Measurements from ENCODE around the gene SHANK3.
A peak's percentile ranks its signal among the peaks of the same experiment; 100 is the strongest.
"Not testable (repeated sequence)": the region's sequence is repeated elsewhere in the genome, so short reads cannot be mapped to it uniquely, and the experiment has no call there.

The SHANK3 gene

GRCh38 chr22:50672471-50673230 lies at the start of gene SHANK3:
TSS of gene SHANK3 (plus strand) at chr22:50672823.
- DNase-seq = no peak

GRCh38 chr22:50624347-50625130 lies 48.1 kb upstream of the SHANK3 start:
- no peak for DNase-seq

DNA sequence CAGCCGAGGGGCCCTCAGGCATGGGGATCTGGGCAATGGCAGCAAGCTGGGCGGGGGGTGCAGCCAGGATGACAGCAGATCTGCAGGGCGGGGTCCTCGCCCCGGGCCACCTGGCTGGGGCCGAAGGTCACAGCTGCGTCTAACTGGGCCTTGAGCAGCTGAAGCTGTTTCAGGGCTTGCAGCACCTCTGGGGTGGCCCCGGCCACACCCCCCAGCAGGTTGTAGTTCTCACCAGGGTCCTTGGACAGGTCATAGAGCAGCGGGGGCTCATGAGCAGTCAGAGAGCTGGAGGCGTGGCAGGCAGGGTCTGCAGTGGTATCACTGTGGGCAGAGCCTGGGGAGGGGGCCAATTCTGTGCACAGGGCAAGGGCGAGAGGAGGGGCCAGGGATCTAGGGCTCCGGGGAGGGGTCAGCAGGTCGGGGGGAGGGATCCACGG lies 47.5 kb upstream of the SHANK3 start:
- no peak for DNase-seq

GRCh38 chr22:50625568-50626313 lies 46.9 kb upstream of the SHANK3 start:
- no peak for DNase-seq

DNA sequence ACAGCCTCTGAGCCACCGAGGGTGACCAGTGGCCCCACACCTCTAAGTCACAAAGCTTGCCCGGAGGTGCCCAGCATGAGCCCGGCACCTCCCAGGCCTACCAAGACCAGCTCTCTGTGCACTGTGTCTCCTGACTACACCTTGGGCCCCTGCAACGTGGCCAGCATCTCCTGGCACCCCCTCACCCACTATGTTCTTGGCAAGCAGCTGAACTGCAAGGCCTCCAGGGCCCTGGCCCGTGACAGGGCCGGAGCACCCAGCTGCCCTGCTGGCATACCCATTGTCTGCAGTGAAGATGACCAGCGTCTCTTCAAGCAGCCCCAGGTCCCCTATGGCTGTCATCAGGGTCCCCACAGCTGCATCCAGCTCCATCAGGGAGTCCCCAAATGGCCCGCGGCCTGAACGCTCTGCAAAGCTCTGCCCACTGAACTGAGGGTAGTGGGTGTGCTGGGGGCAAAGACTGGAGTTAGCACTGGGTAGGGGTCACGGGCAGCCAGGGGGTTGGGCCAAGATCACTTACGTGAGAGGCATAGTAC lies 46.2 kb upstream of the SHANK3 start:
- DNase-seq = no peak

DNA sequence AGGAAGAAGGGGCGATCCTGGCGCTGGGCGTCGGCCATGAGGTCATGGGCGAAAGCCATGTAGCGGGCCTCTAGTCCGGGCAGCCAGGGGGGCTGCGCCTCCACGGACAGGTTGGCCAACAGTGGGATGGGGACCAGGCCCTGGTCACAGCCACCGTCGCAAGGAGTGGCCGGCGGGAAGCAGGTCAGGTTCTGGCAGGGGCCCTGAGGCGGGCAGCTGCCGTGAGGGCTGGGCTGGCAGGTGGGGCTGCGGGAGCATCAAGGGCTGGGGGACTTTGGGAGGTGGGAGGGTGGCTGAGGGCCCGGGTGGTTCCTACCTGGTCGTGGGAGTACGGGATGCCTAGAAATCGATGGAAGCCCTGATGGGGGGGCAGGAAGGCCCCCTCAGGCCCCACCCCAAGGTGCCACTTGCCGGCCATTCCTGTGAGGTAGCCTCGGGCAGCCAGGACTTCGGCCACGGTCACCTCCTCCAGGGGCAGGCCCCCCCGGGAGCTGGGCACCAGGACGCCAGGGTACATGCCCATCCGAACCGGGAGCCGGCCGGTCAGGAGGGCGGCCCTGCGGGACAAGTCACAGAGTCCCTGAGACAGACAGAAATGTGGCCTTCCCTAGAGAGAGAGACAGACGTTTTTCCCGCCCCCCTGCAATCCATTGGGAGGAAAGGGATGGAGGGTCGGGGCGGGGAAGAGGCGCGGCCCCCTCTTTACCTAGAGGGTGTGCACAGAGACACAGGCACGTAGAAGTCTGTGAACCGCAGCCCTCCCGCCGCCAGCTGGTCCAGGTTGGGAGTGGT lies 45.6 kb upstream of the SHANK3 start:
- DNase-seq = no peak

GRCh38 chr22:50627642-50628542 lies 44.7 kb upstream of the SHANK3 start, which contains the start of gene ARSA:
TSS of gene ARSA (minus strand) at chr22:50628152. CDS start at chr22:50627779, 373 bp downstream.
- peak; percentile 39 for DNase-seq

DNA sequence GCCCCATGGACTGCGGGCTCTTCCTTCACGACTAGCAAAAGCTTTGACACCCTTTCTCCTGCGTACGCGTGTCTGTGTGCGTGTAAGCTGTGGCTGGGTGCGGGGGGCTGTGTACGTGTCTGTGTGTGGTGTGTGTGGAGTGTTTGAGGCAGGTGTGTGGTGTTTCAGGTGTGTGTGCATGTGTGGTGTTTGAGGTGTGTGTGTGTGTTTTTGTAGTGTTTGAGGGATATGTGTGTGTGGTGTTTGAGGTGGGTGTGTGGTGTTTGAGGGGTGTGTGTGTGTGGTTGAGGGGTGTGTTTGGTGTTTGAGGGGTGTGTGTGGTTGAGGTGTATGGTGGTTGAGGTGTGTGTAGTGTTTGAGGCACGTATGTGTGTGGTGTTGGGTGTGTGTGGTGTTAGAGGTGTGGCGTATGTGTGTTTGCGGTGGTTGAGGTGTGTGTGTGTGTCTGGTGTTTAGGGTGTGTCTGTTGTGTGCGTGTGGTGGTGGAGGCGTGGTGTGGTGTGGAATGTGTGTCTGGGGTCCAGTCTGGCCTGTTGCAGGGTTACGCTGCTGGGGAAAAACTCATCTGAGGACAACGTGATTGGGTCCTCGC lies 44.0 kb upstream of the SHANK3 start:
- no peak for DNase-seq

GRCh38 chr22:50630376-50630775 lies 42.2 kb upstream of the SHANK3 start:
- no peak for DNase-seq

DNA sequence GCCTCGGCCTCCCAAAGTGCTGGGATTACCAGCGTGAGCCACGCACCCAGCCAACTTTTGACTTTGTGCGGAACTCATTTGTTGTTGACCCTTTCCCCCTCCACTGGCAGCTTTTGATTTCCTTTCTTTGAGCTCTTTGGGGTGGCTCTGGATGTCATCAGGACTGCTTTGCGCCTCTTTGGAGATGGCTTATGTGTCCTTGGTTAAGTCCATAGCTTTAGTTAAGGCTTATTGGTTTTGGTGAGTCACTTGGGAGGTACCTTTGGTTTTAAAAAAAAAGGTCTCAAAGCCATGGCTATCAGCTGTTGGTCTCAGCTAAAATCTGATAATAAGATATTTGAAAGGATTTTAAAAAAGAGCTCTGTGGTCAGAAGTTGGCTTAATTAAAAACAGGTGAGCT lies 39.5 kb upstream of the SHANK3 start:
- DNase-seq = no peak

DNA sequence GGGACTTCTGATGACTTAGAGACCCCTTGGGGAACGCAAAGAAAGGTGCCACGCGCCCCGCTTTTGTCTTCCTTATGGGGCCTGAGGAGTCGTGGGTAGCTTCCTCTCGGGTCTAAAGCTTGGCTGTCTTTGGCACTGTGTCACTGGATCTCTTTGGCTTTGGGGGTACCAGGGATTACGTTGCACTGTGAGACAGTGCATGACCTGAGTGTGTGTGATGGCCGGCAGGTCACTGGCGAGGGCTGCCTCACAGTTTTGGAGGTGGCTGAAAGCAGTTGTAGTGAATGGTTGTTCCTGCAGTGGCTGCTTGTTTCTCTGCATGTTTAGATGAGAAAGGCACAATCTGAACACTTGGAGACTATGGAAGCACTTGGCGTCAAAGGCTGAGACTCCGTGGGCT lies 38.9 kb upstream of the SHANK3 start:
- DNase-seq = no peak

DNA sequence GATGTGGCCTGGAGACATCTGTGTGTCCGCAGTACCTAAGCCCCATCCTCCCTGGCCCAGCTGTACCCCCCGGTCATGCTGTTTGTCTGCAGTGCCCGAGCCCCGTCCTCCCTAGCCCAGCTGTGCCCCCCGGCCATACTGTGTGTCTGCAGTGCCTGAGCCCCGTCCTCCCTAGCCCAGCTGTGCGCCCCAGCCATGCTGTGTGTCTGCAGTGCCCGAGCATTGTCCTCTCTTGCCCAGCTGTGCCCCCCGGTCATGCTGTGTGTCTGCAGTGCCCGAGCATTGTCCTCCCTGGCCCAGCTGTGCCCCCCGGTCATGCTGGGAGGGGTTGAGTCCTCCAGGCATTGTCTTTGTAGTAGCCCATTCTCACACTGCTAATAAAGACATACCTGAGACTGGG lies 37.0 kb upstream of the SHANK3 start:
- DNase-seq = no peak

GRCh38 chr22:50640296-50640695 lies 32.3 kb upstream of the SHANK3 start:
- not testable (repeated sequence) for DNase-seq

DNA sequence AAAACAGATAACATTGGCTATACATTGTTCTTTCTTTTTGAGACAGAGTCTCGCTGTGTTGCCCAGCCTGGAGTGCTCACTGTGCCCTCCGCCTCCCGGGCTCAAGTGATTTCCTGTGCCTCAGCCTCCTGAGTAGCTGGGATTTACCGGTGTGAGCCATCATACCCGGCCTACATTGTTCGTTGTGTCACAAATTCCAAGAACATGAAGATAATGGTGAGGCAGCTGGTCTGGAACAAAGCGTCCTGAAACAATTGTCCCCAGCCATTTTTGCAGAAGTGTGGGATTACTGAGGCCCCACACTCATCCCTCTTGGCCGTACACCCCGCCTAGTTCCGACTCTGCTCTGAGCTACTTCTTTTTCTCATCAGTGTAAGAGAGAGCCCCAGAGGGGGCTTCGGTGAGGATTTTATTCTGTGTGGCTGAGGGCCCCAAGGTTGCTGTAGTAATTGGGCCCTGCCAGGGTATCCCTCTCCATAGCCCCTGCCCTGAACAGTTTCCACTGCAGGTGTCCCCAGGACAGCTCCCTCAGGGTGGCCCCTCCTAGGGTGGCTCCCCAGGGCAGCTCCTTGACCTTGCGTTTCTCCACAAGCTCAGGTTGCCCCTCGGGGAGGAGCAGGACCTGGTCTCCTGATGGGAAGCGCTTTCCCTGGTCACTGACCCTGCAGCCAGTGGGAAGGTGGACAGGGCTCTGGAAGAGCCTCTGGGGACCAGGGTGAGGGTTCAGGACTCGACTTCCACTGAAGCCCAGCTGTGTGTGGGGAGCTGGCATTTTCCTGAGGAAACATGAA lies 31.6 kb upstream of the SHANK3 start:
- no peak for DNase-seq

DNA sequence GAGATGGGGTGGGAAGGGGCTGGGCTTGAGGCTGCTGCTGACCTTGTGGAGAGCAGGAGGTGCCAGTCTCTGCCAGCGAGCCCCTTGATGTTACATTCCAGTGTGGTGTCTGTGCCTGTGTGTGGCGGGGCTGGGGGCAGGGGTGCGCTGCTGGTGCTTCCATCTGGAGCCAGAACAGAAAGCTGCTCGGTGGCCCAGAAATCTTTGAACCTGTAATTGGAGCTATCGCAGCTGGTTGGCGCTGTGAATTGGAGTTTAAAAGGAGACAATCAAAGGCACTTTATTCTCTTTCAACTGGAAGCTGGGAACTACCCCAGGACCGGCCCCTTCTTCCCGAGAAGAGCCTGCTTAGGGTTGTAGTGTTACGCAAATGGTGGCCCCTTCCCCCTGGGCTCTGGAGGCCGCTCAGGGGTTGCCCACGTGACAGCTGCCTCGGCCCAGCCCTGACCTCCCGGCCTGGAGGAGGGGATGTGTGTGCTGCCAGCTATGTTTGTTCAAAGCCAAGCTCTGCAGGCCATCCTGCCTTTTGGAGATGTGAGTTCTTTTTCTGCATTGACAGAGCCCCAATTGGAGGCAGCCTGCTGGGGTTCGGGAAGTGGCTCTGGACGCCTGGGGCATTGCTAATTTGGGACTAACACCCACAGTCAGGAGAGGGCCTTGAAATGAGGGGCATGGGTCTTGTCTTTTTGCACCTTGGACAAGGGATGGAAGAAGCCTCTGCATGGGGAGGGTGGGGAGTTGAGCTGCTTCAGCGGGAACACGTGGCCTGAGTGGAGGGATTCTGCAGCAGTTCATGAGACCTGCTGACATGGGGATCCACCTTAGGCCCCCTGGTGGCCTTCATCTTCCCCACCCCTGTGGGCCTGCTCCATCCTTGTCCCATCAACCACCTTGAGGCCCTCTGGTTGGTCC lies 30.7 kb upstream of the SHANK3 start:
- no peak for DNase-seq

GRCh38 chr22:50643021-50643820 lies 29.4 kb upstream of the SHANK3 start:
- not testable (repeated sequence) for DNase-seq

GRCh38 chr22:50643821-50644101 lies 28.9 kb upstream of the SHANK3 start:
- DNase-seq = not testable (repeated sequence)

DNA sequence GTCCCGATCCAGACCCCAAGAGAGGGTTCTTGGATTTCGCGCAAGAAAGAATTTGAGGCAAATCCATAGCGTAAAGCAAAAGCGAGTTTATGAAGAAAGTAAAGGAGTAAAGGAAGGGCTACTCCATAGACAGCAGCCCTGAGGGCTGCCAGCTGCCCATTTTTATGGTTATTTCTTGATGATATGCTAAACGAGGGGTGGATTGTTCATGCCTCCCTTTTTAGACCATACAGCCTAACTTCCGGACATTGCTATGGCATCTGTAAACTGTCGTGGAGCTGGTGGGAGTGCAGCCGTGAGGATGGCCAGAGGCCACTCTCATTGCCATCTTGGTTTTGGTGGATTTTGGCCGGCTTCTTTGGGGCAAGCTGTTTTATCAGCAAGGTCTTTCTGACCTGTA lies 19.4 kb upstream of the SHANK3 start:
- no peak for DNase-seq

Measured in DMS153 (cell line).